Measurements from ENCODE around the gene CACNA1S.

- TF ChIP-seq CTCF (IDR thresholded peaks at IDR 0.05; ENCODE audit: insufficient read depth, low read length, poor library complexity, severe bottlenecking) (no peak), EZH2phosphoT487 (conservative IDR thresholded peaks at IDR 0.05; ENCODE audit: low read length) (no peak)
Measured at GRCh38 chr1:201127755-201128455, 15.7 kb upstream of the CACNA1S start.
